ENCODE results near the gene PERM1.
"Not testable (repeated sequence)": the region's sequence is repeated elsewhere in the genome, so short reads cannot be mapped to it uniquely, and the experiment has no call there.

PERM1 gene

DNA sequence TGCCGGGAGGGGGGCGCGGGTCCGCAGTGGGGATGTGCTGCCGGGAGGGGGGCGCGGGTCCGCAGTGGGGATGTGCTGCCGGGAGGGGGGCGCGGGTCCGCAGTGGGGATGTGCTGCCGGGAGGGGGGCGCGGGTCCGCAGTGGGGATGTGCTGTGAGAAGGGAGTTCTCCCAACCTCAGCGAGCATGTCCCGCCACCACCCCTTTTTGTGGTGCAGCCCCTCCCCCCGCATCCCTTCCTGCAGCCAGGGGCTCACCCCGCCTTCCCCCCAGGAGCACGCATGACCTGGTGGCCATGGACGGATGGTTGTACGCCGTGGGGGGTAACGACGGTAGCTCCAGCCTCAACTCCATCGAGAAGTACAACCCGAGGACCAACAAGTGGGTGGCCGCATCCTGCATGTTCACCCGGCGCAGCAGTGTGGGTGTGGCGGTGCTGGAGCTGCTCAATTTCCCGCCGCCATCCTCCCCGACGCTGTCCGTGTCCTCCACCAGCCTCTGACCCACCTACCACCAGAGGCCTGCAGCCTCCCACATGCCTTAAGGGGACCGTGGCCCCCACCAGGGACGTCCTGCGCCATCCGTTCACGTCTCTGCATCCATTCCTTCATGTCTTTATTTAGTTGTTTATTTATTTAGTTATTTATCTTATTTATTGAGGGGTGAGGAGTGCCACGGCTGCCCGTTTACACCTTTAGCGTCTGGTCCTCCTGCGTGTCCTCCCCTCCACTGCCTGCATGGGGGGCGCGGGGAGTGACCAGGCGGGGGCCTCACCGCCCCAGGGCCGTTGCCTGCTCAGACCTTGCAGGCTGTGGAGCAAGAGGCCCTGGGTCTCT is 17.0 kb downstream of the PERM1 start:
- no peak for DNase-seq (ENCODE audit: low read depth)

DNA sequence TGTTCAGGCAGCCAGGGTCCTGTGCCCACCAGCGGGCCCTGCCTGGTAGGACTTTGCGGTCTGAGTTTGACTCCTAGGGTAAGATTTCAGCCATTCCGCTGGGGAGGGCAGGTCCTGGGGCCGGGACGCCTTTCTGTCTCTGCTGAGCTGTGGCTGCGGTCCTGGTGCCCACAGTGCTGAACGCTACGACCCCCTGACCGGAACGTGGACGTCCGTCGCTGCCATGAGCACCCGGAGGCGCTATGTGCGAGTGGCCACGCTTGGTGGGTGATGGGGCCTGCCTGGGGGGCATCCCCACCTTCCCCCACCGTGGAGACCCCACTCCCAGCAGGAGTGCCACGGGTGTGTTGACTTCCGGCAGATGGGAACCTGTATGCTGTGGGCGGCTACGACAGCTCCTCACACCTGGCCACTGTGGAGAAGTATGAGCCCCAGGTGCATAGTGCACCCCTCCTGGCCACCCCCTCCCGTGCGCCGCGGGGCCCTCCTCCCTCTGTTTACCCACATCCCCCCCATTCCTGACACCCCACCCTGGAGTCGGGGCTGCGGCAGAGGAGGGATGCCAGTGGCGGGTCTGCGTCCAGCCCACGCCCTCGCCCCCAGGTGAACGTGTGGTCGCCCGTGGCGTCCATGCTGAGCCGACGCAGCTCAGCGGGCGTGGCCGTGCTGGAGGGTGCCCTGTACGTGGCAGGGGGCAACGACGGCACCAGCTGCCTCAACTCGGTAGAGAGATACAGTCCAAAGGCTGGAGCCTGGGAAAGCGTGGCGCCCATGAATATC is 18.0 kb downstream of the PERM1 start:
- DNase-seq (ENCODE audit: low read depth) = no peak

DNA sequence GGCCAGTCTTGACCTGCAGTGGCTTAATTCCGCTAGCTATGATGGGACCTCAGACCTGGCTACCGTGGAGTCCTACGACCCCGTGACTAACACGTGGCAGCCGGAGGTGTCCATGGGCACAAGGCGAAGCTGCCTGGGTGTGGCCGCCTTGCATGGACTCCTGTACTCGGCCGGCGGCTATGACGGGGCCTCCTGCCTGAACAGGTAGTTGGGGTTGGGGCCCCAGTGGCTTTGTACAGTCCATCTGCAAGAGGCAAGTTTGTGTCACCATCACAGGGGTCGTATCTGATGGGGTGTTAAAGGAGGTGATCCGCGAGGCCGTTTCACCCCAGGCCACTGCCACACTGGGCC is 18.6 kb downstream of the PERM1 start:
- no peak for DNase-seq (ENCODE audit: low read depth)

DNA sequence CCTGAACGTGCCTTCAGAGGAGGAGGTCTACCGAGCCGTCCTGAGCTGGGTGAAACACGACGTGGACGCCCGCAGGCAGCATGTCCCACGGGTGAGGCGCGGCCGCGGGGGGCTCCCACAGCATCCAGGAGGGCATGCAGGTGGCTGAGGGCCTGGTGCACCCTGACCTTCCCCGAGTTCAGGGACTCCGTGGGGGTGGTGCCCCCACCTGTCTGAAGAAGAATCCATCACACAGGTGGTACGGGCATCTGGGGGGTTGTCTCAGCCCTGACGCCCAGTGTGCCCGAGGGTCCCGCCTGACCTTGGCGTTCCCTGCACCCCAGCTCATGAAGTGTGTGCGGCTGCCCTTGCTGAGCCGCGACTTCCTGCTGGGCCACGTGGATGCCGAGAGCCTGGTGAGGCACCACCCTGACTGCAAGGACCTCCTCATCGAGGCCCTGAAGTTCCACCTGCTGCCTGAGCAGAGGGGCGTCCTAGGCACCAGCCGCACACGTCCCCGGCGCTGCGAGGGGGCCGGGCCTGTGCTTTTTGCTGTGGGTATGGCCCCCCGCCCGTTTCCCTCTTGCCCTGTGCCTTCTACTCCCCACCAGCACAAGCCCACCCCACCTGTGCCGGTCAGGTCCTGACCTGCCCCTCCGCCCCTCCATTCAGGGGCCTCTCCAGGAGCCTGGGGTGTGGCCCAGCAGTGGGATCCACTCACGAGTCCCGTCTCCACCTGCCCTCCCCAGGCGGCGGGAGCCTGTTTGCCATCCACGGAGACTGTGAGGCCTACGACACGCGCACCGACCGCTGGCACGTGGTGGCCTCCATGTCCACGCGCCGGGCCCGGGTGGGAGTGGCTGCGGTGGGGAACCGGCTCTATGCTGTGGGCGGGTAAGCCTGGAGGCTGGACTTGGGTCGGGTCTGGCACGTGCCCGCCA is 19.3 kb downstream of the PERM1 start:
- no peak for DNase-seq (ENCODE audit: low read depth)

DNA sequence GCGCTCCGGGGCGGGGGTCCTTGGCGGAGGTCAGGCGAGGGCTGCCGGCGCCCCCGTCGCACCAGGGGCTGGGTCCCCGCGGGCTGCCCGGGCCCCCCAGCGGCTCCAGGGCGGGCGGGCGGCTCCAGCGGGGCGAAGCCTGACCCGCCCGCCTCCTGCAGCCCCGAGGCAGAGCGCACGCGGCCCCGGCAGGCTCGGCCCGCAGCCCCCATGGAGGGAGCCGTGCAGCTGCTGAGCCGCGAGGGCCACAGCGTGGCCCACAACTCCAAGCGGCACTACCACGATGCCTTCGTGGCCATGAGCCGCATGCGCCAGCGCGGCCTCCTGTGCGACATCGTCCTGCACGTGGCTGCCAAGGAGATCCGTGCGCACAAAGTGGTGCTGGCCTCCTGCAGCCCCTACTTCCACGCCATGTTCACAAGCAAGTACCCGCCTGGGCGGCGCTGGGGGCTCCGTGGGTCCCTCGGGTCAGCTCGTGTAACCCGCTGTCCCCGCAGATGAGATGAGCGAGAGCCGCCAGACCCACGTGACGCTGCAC is 20.7 kb downstream of the PERM1 start:
- peak; percentile 31 for DNase-seq (ENCODE audit: low read depth)

DNA sequence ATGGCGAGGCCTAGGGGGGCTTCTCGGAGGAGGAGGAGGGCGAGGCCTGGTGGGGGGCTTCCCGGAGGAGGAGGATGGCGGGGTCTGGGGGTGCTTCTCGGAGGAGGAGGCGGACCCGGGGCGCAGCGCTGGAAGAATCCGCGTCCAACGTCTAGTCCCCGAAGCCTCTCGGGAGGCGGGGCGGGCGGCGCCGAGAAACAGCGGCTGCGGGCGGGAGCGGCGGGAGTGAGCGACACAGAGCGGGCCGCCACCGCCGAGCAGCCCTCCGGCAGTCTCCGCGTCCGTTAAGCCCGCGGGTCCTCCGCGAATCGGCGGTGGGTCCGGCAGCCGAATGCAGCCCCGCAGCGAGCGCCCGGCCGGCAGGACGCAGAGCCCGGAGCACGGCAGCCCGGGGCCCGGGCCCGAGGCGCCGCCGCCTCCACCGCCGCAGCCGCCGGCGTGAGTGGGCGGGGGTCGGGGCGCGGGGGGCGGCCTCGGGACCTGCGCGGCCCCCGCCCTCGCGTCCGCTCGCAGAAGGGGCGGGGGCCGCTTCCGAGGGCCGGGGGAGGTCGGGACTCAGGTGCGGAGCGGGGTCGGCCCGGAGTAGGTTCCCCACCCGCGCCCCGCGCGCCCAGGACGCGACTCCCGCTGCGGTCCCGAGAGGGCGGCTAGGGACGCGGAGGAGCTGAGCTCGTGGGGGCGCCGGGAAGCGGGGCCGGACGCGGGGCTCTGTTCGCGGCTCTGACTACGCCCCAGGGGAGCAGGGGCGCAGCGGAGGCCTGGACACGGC is 21.3 kb downstream of the PERM1 start, which contains the start of gene KLHL17:
TSS of gene KLHL17 (plus strand) at position 222 of the 769 bp plus-strand sequence. CDS start at position 332, 110 bp downstream.
- peak; percentile 84 for DNase-seq (ENCODE audit: low read depth)

DNA sequence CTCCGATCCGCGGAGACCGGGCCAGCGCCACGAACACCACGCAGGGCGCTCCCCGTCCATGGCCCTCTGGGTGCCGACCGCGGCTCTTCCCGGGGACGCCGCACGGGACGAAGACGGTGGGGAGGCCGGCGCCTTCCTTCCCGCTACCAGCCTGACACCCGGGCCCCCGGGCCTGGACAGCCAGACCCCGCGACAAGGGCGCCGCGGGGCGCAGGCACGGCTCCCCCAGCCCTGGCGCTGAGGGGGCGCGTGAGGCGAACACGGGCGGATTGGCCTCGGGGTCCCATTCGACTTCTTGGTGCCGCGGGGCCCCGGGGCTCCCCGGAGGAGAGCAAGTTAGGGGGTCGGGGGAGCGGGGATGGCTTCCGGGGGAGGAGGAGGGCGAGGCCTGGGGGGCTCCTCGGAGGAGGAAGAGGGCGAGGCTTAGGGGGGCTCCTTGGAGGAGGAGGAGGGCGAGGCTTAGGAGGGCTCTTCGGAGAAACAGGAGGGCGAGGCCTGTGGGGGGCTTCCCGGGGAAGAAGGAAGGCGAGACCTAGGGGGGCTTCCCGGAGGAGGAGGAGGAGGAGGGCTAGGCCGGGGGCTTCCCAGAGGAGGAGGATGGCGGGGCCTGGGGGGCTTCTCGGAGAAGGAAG is 22.0 kb downstream of the PERM1 start:
- DNase-seq (ENCODE audit: low read depth) = no peak

DNA sequence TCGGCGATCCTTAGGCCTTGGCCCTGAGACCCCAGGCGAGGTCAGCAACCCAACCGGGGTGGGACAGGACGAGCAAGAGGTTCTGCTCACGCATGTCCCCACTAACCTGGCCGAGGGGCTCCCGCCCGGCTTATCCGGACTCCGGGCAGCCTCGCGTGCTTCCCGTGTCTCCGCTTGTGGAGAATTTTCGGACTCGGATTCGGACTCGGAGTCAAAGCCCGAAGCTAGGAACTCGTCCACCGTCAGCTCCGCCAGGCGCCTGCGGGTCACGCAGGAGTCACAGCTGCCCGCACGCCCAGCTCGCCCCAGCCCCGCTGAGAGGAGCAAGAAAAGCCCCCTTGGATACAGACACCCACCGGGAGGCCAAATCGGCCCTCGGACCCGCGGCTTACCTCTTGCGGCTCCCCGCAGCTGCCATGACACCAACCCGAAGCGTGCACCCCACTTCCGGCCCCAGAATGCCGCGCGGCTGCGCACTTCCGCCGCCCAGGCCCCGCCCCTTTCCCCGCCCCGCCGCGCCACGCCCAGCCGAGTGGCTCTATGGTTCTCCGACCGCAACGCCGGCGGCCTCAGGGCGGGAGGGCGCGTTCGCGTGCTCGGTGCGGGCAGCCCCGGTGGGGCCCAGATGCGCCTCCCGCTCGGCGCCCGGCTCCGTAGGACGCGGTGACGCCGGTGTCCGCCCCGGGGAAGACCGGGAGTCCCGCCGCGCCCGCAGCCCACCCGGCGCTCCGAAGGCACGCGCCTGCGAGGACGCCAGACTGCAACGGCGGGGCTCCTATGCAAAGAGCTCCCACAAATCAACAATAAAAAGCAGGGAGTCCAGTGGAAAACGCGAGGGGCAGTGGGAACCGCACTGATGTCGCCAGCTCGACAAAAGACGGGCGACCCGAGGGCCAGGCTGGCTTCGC is 22.8 kb downstream of the PERM1 start, which contains the start of gene NOC2L:
TSS of gene NOC2L (minus strand) at position 434 of the 908 bp plus-strand sequence. CDS start at position 418, 16 bp downstream.
- DNase-seq (ENCODE audit: low read depth) = peak; percentile 94

DNA sequence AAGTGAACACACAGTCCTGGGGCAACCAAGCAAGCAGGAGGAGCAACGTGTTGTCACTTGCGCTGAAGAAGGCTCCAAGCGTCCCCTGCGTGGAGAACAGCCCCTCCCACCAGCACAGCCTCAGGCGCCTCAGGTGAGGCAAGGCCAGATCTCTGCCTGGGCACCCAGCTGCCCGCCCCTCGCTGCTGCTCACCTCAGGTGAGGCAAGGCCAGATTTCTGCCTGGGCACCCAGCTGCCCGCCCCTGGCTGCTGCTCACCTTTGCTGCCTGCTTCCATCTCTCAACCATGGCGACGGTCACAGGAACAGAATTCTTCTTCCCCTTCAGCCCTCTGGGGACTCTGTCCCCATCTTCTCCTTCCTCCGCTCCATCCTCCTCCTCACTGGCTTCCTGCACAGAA is 25.3 kb downstream of the PERM1 start:
- DNase-seq (ENCODE audit: low read depth) = no peak

DNA sequence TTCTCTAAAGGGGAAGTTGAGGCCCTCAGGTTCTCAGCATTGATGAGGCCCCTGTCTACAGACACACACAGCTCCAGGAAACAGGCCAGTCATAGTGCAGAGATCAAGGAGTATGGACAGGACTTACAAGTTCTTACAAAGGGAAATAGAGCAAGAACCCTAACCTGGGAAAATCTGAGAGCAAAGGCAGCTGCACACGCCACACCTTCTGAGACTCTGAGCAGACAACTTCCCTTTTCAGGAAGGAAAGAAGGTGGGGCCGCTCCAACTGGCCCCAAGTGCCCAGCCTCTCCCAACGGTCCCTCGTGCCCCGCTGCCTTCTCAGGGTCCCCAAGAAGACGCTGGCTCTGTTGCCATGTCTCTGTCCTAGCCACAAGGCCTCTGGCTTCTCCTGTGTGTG is 26.4 kb downstream of the PERM1 start:
- no peak for DNase-seq (ENCODE audit: low read depth)

DNA sequence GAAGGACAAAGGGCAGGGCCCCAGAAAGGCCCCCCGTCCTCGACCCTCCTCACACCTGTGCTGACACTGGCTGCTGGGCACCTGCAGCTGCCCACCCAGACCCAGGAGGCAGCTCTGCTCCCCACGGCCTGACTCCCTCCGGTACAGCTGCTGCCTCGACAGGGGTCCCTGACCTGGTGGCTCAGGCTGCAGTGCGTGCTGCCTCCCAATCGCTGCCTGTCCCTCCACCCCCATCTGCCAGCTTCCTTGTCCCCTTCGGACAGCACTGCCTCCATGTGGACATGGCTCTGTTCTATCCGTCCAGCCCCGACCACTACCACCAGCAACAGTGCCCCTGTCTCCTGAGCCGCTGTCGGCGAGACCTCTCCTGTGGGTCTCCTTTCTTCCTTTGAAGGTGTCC is 27.0 kb downstream of the PERM1 start:
- no peak for DNase-seq (ENCODE audit: low read depth)

DNA sequence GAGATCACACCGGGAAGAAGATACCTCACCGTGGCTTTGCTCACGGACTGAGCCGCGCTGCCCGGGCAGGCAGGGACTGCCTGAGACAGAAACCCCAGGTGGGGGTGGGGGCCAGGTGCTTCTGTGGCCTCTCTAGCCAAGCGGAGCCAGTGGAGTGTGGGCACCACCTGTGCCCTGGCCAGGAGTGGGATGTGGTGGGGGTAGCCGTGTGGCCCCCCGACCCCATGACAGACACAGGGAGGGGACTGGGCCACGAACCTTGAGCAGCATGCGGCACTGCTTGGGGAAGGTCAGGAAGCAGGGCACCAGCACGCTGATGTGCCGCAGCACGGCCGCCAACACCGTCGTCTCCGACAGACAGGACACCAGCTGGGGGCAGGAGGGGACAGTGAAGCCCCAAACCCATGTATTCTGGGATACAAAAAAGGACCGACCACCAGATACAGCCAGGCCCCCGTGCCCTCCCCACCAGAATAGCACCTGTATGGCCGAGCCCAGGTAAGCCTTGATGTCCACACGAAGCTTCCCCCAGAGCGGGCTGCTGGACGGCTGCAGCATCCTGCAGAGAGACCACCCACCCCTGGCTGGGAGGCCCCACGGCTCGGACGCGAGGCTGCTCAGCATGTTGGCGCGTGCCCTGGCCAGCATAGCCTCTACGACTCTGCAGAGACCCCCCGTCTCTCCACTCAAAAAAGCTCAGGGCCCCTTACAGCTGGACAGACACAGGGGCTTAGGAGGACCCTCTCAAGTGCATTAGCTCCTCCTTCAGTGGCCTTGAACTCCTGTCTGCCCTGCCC is 28.2 kb downstream of the PERM1 start:
- no peak for DNase-seq (ENCODE audit: low read depth)

DNA sequence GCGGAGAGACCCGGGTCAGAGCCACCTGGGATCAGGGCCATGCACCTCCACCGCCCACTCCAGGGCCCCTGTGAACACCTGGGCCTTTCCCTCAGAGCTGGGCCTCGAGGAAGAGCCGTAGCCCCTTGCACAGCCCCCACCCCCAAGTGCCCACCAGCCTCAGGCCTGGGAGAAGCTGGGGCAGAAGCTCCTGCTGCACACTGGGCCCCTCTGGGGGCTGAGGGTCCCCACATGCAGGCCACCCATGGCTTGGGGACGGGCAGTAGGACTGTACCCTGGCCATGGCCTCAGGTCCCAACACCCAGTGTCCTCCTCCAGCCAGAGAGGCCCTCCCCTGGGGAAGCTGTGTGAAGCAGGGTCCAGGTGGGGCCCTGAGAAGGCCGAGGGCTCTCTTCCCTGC is 29.3 kb downstream of the PERM1 start:
- no peak for DNase-seq (ENCODE audit: low read depth)

DNA sequence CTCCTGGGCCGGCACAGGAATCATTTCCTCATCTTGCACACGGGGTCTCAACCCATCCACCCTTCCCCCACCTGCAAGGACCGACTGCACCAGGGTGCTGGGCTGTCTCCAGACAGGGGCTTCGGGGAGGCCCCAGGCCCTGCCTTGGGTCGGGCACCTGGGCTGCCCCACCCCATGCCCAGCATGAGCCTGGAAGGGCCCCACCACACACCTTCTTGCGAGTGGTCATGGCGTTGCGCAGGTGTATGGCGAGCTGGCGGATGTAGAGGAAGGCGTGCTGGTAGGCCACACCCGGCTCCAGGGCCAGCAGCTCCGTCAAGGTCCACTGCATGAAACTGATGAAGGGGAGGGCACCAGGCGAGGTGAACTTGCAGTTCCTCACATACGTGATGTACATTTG is 29.7 kb downstream of the PERM1 start:
- no peak for DNase-seq (ENCODE audit: low read depth)

DNA sequence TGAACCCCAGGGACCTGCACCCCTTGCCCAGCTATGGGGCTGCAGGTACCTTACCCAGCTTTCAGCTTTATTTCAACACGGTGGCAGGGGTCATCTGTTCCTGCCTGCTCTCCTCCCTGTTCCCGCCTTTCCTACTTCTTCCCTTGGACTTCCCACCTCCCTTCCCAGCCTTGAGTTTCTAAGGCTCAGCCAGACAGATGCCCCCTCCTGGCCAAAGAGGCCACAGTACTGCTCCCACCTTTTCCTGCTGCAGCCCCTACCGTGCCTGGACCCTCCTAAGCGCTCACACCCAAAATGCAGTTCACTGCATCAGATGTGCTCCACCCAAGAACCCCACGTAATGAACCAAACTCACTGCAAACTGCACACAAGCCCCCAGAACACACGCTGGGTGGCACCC is 30.5 kb downstream of the PERM1 start:
- no peak for DNase-seq (ENCODE audit: low read depth)

DNA sequence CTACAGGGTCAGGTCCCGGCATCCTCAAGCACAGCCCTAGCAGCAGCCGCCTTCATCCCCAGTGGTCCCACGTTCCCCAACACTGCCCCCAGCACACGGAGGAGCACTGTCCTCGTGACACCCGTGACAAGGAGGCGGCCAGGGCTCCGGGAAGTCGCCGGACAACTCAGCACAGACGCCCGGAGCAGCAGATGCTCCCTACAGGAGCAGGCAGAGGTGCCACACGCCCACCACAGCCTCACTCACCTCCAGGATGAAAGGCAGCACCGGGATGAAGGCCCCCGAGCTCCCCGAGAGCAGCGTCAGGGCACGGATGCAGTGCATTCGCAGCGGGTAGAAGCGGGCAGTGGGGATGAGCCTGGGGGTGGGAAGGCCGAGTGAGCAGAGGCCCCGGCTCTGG is 31.0 kb downstream of the PERM1 start:
- no peak for DNase-seq (ENCODE audit: low read depth)

DNA sequence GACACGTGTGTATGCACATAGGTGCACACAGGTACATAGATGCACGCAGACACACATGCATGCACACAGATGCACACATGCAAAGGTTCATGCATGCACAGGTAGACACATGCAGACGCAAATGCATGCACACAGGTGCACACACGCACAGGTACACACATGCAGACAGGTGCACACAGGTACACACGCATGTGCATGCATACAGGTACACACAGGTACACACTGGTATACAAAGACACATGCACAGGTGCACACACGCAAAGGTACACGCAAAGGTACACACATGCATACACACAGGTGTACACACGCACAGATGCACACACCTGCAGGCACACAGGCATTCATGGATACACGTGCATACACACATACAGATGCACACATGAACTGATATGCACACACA is 31.6 kb downstream of the PERM1 start:
- DNase-seq (ENCODE audit: low read depth) = no peak

DNA sequence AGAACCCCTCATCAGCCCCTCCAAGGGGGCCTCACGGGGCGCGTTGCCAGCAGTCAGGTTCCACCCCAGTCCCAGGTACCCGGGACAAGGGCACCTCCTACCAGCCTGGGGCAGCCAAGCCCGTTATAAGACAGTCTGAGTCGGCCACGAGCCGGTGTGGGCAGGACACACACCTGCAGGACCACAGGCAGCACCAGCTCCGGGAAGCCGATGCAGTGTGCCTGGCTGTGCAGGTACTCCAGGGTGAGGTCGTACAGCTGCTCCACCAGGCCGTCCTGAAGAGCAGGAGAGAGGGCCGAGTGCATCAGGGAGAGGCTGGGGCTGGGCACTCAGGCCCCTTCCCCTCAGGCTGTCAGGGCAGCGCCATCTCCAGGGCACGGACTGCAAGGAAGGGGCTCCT is 33.9 kb downstream of the PERM1 start:
- no peak for DNase-seq (ENCODE audit: low read depth)

DNA sequence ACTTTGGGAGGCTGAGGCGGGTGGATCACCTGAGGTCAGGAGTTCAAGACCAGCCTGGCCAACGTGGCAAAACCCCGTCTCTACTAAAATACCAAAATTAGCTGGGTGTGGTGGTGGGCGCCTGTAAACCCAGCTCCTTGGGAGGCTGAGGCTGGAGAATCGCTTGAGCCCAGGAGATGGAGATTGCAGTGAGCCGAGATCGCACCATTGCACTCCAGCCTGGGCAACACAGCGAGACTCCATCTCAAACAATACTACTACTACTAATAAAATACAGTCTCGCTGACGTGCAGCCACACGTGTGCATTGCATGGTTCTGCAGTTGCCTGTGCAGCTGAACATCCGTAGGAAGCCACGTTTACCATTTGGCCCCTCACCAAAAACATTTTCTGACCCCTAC is 35.1 kb downstream of the PERM1 start:
- not testable (repeated sequence) for DNase-seq (ENCODE audit: low read depth)
